Measurements from ENCODE around the gene PLCL2.

PLCL2 gene

DNA sequence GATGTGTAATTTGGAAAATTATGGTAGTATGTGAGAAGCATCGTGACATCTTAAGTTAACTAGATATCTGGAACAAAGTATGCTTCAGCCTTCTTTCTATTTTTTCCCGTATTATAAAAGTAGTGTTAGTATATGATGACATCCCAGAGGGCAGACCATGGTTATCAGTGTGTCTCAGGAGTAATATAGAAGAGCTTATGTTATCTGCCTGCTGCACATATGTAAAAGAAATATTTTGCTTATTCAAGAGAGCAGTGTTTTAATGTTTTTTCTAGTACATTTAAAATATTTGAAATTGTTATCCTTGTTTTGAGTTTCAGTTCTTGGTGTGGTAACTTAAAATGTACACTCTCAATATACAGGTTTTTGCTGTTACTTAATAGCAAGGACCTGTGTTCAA is 24.1 kb downstream of the PLCL2 start:
- Histone ChIP-seq H3K36me3 (ENCODE audit: control insufficient read depth, insufficient read depth, low read length) (no peaks in the 10 kb centered on the region), H3K9ac (ENCODE audit: low read length) (no peak overlapping the region), H3K4me1 (ENCODE audit: control insufficient read depth, insufficient read depth, low read length) (peaks cover 23% of the 10 kb centered on the region), H3K9me3 (ENCODE audit: control insufficient read depth, insufficient read depth, low read depth, low read length) (no peaks in the 10 kb centered on the region), H3K4me3 (ENCODE audit: low read depth, low read length) (no peak overlapping the region), H3K27ac (ENCODE audit: low read depth, low read length) (no peak overlapping the region), H3K27me3 (ENCODE audit: control insufficient read depth, insufficient read depth, low read length) (no peaks in the 10 kb centered on the region)

DNA sequence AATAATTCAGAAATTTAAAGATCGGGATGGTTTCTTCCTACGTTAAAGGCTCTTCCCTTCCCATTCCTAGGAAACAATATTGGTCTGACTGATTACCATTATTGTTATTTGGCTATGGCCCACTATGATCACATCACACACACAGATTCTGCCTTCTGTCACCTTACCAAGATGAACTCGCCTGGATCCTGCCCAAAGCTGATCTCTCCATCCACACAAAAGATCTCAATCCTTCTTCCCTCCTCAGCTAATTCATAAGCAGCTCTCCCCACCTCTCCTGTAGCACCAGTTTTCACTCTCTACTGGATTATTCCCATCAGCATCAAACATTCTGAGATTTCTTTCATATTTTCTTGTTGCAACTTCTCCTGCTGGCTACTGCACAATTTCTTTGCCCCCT is 25.0 kb downstream of the PLCL2 start:
- Histone ChIP-seq H3K9me3 (ENCODE audit: control insufficient read depth, insufficient read depth, low read depth, low read length) (no peaks in the 10 kb centered on the region), H3K9ac (ENCODE audit: low read length) (no peak overlapping the region), H3K27ac (ENCODE audit: low read depth, low read length) (no peak overlapping the region), H3K4me3 (ENCODE audit: low read depth, low read length) (no peak overlapping the region), H3K4me1 (ENCODE audit: control insufficient read depth, insufficient read depth, low read length) (peaks cover 16% of the 10 kb centered on the region), H3K36me3 (ENCODE audit: control insufficient read depth, insufficient read depth, low read length) (no peaks in the 10 kb centered on the region), H3K27me3 (ENCODE audit: control insufficient read depth, insufficient read depth, low read length) (no peaks in the 10 kb centered on the region)

DNA sequence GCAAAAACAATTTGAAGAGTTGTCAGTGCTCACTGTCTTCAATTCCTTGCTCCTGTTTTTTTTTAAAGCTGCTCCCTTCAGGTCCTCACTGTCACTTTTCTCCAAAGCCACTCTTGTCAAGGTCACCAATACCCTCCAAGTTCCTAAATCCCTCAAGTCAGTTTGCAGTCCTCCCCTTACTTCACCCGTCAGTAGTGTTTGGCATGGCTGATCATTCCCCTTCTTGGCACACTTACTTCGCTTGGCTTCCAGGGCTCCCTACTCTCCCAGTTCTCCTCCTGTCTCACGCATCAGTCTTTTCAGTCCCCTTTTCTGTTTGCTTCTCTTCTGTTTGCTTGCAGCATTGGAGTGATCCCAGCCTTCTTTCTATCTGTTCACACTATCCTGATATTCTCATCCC is 25.5 kb downstream of the PLCL2 start:
- Histone ChIP-seq H3K27me3 (ENCODE audit: control insufficient read depth, insufficient read depth, low read length) (no peaks in the 10 kb centered on the region), H3K4me1 (ENCODE audit: control insufficient read depth, insufficient read depth, low read length) (peaks cover 13% of the 10 kb centered on the region), H3K9me3 (ENCODE audit: control insufficient read depth, insufficient read depth, low read depth, low read length) (no peaks in the 10 kb centered on the region), H3K9ac (ENCODE audit: low read length) (no peak overlapping the region), H3K4me3 (ENCODE audit: low read depth, low read length) (no peak overlapping the region), H3K36me3 (ENCODE audit: control insufficient read depth, insufficient read depth, low read length) (no peaks in the 10 kb centered on the region), H3K27ac (ENCODE audit: low read depth, low read length) (no peak overlapping the region)

DNA sequence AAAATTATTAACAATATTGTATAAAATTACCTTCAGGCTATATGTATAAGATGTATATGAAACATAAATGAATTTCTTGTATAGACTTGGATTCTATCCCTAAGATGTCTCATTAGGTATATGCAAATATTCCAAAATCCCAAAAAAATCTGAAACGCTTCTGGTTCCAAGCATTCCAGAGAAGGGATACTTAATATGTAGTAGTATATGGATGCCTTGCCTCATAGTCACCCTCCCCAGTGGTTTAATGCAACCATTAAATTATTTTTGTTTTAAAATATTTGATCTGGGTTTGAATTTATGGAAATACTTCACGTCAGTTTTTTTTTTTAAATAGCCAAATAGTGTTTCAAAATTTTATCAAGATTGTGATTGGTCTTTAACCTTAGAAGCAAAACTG is 27.2 kb downstream of the PLCL2 start:
- Histone ChIP-seq H3K4me3 (ENCODE audit: low read depth, low read length) (no peak overlapping the region), H3K4me1 (ENCODE audit: control insufficient read depth, insufficient read depth, low read length) (peaks cover 5% of the 10 kb centered on the region), H3K9me3 (ENCODE audit: control insufficient read depth, insufficient read depth, low read depth, low read length) (no peaks in the 10 kb centered on the region), H3K27ac (ENCODE audit: low read depth, low read length) (no peak overlapping the region), H3K27me3 (ENCODE audit: control insufficient read depth, insufficient read depth, low read length) (no peaks in the 10 kb centered on the region), H3K9ac (ENCODE audit: low read length) (no peak overlapping the region), H3K36me3 (ENCODE audit: control insufficient read depth, insufficient read depth, low read length) (no peaks in the 10 kb centered on the region)

DNA sequence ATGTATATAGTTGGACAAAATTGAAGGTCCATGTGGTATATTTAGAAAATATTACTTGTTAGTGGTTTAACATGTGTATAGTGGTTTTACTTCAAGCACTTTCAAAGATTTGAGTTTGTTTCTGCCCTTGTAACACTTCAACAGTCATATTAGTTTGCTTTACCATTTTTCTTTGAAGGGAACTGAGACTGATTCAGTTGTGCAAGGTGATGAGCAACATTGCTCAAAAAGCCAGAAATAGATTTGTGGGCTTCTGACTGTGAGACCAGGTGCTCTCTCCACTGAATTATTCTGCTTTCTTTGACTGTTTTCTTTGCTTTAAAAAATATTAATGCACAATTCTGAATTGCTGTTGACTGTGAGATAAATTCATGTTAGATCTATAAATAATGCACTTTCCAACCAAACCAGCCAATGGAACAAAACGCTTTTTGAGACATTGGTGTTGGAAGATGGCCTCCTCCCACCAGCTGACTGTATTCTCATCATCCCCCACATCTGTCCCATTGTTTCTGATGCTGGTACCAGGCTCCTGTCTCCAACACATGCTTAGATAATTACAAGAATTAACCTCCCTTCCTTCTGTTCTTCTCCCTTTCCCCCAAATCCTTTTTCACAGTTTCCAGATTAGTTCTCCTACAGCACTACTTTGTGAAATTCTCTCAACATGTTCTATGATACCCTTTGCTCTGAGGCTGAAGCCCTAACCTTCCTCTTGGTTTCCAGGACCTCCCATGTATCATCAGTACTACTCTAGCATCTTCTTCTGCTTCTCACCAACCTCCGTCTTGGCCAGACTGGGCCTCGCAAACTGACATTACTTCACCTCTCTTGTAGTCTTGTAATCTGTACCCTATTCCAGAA is 27.9 kb downstream of the PLCL2 start:
- Histone ChIP-seq H3K4me1 (ENCODE audit: control insufficient read depth, insufficient read depth, low read length) (no peaks in the 10 kb centered on the region), H3K27me3 (ENCODE audit: control insufficient read depth, insufficient read depth, low read length) (no peaks in the 10 kb centered on the region), H3K4me3 (ENCODE audit: low read depth, low read length) (no peak overlapping the region), H3K27ac (ENCODE audit: low read depth, low read length) (no peak overlapping the region), H3K36me3 (ENCODE audit: control insufficient read depth, insufficient read depth, low read length) (no peaks in the 10 kb centered on the region), H3K9ac (ENCODE audit: low read length) (no peak overlapping the region), H3K9me3 (ENCODE audit: control insufficient read depth, insufficient read depth, low read depth, low read length) (no peaks in the 10 kb centered on the region)

DNA sequence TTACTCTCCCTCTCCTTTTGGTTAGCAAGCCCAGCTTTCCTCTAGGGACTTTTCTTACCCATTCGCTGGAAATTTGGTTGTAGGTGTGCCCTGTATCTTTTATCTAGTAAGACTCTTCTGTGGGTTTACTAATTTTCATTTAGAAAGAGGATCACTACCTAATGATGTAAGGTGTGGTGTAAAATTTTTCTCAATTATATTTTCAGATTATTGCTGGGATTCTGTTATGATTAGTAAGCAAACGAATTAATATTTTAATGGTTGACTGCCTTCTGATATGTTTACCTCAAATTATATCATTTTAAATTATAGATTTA is 28.5 kb downstream of the PLCL2 start:
- no peak overlapping the region for H3K27ac ChIP-seq (ENCODE audit: low read depth, low read length)
- no peak overlapping the region for H3K4me3 ChIP-seq (ENCODE audit: low read depth, low read length)
- H3K27me3 ChIP-seq (ENCODE audit: control insufficient read depth, insufficient read depth, low read length), result no peaks in the 10 kb centered on the region
- no peak overlapping the region for H3K9ac ChIP-seq (ENCODE audit: low read length)
- no peaks in the 10 kb centered on the region for H3K4me1 ChIP-seq (ENCODE audit: control insufficient read depth, insufficient read depth, low read length)
- H3K36me3 ChIP-seq (ENCODE audit: control insufficient read depth, insufficient read depth, low read length), result no peaks in the 10 kb centered on the region
- no peaks in the 10 kb centered on the region for H3K9me3 ChIP-seq (ENCODE audit: control insufficient read depth, insufficient read depth, low read depth, low read length)

DNA sequence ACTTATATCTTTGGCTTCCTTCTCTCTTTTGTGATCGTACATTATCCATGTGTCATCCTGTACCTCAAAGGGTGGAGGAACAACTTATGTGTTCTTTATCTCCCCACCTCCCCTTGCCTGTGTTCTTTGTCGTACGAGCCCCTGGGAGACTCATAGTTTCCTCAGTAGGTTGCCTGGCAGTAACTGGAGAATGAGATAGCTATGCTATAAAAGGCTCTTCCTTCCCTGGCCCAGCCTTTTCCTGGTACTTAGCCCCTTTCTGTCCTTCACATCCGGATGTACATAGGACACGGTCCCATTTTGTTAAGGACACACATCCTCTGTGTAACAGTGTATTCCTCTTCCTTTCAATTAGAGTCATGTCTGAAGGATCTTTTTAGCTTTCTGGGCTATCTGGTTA is 32.1 kb downstream of the PLCL2 start:
- no peaks in the 10 kb centered on the region; the same call in 1 of the 2 replicates for H3K4me1 ChIP-seq (ENCODE audit: control insufficient read depth, insufficient read depth, low read length)
- H3K9ac ChIP-seq (ENCODE audit: low read length), result no peak overlapping the region
- no peaks in the 10 kb centered on the region for H3K36me3 ChIP-seq (ENCODE audit: control insufficient read depth, insufficient read depth, low read length)
- no peaks in the 10 kb centered on the region for H3K9me3 ChIP-seq (ENCODE audit: control insufficient read depth, insufficient read depth, low read depth, low read length)
- H3K27me3 ChIP-seq (ENCODE audit: control insufficient read depth, insufficient read depth, low read length), result no peaks in the 10 kb centered on the region
- H3K27ac ChIP-seq (ENCODE audit: low read depth, low read length), result no peak overlapping the region
- H3K4me3 ChIP-seq (ENCODE audit: low read depth, low read length), result no peak overlapping the region

DNA sequence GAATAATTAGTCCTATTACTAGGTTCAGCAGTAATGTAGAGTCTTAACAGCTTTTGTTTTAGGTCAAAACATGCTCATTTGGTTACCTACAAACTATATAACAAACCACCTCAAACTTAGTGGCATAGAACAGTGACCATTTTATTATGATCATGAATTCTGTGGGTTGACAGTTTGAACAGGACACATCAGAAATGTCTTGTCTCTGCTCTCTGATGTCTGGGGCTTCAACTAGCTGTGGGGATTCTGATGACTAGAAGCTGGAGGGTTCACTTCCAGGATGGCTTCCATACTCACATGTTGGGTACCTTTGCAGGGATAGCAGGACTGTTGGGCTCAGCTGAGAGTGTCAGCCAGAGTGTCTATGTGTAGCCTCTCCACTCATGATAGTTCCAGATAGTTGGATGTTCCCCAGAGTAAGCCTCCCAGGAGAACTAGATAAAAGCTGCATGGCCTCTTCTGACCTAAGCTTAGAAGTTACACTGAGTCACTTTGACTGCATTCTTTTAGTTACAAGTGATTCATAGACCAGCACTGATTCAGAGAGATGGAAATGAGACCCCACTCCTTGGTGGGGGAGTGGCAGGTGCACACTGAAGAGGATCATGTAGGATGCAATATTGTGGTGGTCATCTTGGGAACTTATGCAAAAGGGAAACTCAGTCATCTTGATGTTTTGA is 32.6 kb downstream of the PLCL2 start:
- Histone ChIP-seq H3K4me3 (ENCODE audit: low read depth, low read length) (no peak overlapping the region), H3K27ac (ENCODE audit: low read depth, low read length) (no peak overlapping the region), H3K4me1 (ENCODE audit: control insufficient read depth, insufficient read depth, low read length) (no peaks in the 10 kb centered on the region; the same call in 1 of the 2 replicates), H3K9me3 (ENCODE audit: control insufficient read depth, insufficient read depth, low read depth, low read length) (no peaks in the 10 kb centered on the region), H3K27me3 (ENCODE audit: control insufficient read depth, insufficient read depth, low read length) (no peaks in the 10 kb centered on the region), H3K9ac (ENCODE audit: low read length) (no peak overlapping the region), H3K36me3 (ENCODE audit: control insufficient read depth, insufficient read depth, low read length) (no peaks in the 10 kb centered on the region)

DNA sequence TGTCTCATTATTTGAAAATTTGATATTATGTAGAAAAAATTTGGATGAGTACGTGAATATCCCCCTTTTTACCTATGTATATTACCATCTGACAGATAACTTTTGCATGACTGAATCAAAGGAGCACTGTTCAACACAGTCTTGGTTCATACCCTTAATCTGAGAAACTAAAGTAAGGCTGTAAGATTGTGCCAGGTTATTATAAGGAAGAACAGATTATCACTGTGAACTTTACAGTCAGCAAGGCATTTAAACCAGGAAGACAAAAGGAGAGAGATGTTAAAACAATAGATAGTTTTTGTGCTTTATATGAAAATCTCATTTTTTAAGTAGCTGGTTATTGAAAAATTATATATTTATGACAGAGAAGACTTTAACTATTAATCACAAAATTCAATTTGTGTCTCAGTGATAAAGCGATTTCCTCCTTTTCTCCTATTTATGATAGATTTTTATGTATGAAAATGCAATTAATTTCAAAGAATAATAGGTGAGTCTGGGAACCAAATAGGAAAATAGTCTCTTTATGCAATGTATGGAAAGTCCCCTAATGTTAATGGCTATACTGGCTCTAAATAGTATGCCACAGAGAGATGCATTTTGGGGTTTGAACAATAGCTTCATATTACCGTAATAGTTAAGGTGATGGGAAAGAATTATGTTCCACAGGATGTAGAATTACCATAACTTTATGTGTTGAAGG is 33.4 kb downstream of the PLCL2 start:
- no peaks in the 10 kb centered on the region for H3K36me3 ChIP-seq (ENCODE audit: control insufficient read depth, insufficient read depth, low read length)

DNA sequence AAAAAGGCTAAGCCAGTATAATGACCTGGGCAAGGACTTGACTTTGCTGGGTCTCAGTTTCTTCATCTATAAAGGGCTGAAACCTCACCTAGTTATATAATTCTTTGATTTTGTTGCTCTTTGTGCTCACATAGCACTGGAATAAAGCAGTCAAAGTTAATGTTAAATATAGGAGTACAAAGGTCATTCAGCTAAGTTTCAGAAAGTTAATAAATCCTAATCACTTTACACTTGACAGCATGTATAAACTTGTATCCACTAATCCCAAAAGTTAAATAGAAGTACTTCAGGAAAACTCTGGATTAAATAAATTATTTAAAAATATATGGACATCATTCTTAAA is 33.9 kb downstream of the PLCL2 start:
- peaks cover 9% of the 10 kb centered on the region for H3K4me1 ChIP-seq (ENCODE audit: control insufficient read depth, insufficient read depth, low read length)

More for the DNA sequence above, 33.4 kb downstream of the PLCL2 start:
- Histone ChIP-seq H3K27me3 (ENCODE audit: control insufficient read depth, insufficient read depth, low read length) (no peaks in the 10 kb centered on the region), H3K9ac (ENCODE audit: low read length) (no peak overlapping the region), H3K9me3 (ENCODE audit: control insufficient read depth, insufficient read depth, low read depth, low read length) (no peaks in the 10 kb centered on the region), H3K4me3 (ENCODE audit: low read depth, low read length) (no peak overlapping the region), H3K4me1 (ENCODE audit: control insufficient read depth, insufficient read depth, low read length) (peaks cover 4% of the 10 kb centered on the region), H3K27ac (ENCODE audit: low read depth, low read length) (no peak overlapping the region)

DNA sequence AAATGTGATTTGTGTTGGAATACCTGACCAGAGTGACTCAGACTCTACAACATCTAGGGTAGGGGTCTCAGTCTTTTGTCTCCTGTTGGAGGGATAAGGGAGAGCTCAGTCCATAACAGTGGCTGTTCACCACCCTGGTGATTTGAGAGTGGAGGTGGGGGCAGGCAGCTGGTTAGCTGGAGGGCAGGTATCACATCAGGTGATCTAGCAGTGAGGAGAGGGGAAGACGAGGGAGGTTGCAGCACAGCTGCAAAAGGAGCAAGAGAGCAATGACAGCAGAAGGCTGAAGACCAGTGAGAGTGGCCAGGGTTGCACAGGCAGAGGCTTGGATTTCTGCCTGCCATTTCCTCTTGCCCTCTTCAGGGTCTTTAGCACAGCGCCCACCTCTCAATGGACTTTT is 38.4 kb downstream of the PLCL2 start:
- Histone ChIP-seq H3K9me3 (ENCODE audit: control insufficient read depth, insufficient read depth, low read depth, low read length) (peaks cover 3% of the 10 kb centered on the region; the same call in 1 of the 2 replicates), H3K4me1 (ENCODE audit: control insufficient read depth, insufficient read depth, low read length) (peaks cover 10% of the 10 kb centered on the region), H3K4me3 (ENCODE audit: low read depth, low read length) (no peak overlapping the region), H3K27ac (ENCODE audit: low read depth, low read length) (no peak overlapping the region), H3K9ac (ENCODE audit: low read length) (no peak overlapping the region), H3K27me3 (ENCODE audit: control insufficient read depth, insufficient read depth, low read length) (no peaks in the 10 kb centered on the region), H3K36me3 (ENCODE audit: control insufficient read depth, insufficient read depth, low read length) (no peaks in the 10 kb centered on the region)

More for the DNA sequence above, 33.9 kb downstream of the PLCL2 start:
- H3K27ac ChIP-seq (ENCODE audit: low read depth, low read length), result no peak overlapping the region
- H3K4me3 ChIP-seq (ENCODE audit: low read depth, low read length), result no peak overlapping the region
- no peak overlapping the region for H3K9ac ChIP-seq (ENCODE audit: low read length)
- H3K27me3 ChIP-seq (ENCODE audit: control insufficient read depth, insufficient read depth, low read length), result no peaks in the 10 kb centered on the region
- H3K36me3 ChIP-seq (ENCODE audit: control insufficient read depth, insufficient read depth, low read length), result no peaks in the 10 kb centered on the region
- H3K9me3 ChIP-seq (ENCODE audit: control insufficient read depth, insufficient read depth, low read depth, low read length), result no peaks in the 10 kb centered on the region

All from HUES6 (cell line).